ENCODE measurements around the gene BCAS4. TPM values are rescaled to one million over a fixed set of nuclear protein-coding genes. Genes with fewer than 3 reads are reported as not detected.
"Not testable (repeated sequence)": the region's sequence is repeated elsewhere in the genome, so short reads cannot be mapped to it uniquely, and the experiment has no call there.

BCAS4 gene
- total and polyA plus RNA-seq, 4 donors, result 4.3 to 5.7 (median 5.0) TPM

GRCh38 chr20:50762045-50762422 lies 32.8 kb upstream of the BCAS4 start:
- WGBS, 2 donors, result 57 to 76% methylated on average over 6 of the region's 6 CpGs
- H3K9me3 ChIP-seq (ENCODE audit: control insufficient read depth in 4 of 4, insufficient read depth in 3 of 4, low read length in 3 of 4), result no peaks in the 10 kb centered on the region
- H3K27me3 ChIP-seq (ENCODE audit: control insufficient read depth in 3 of 3, insufficient read depth in 3 of 3, low read length in 2 of 3), result no peaks in the 10 kb centered on the region
- peak overlapping the region in 1 of 2 donors; percentile 62 for H3K9ac ChIP-seq (ENCODE audit: insufficient read depth in 1 of 2, low read length in 2 of 2)
- H3K4me3 ChIP-seq, result no peak overlapping the region
- H3K4me1 ChIP-seq (ENCODE audit: control insufficient read depth in 5 of 5, insufficient read depth in 5 of 5, low read length in 5 of 5), result peaks cover 2 to 14% (median 6%) of the 10 kb centered on the region in 5 donors
- peak overlapping the region in 1 of 2 donors; percentile 88 for H3K27ac ChIP-seq (ENCODE audit: low read depth in 1 of 2, low read length in 1 of 2)
- no peak for DNase-seq
- no peak for TF ChIP-seq CTCF (IDR thresholded peaks at IDR 0.05; ENCODE audit: control extremely low read depth, extremely low read depth)
- no peaks in the 10 kb centered on the region for H3K36me3 ChIP-seq (ENCODE audit: control insufficient read depth in 4 of 4, insufficient read depth in 4 of 4, low read length in 4 of 4)
- ATAC-seq (ENCODE audit: insufficient read depth, low FRiP score), result peak; percentile 16

GRCh38 chr20:50762435-50763220 lies 32.2 kb upstream of the BCAS4 start:
- H3K9me3 ChIP-seq (ENCODE audit: control insufficient read depth in 4 of 4, insufficient read depth in 3 of 4, low read length in 3 of 4), result no peaks in the 10 kb centered on the region
- ATAC-seq (ENCODE audit: insufficient read depth, low FRiP score) (peak; percentile 7), DNase-seq (peak; percentile 59 to 63 (median 61))
- no peak for TF ChIP-seq CTCF (IDR thresholded peaks at IDR 0.05; ENCODE audit: control extremely low read depth, extremely low read depth)
- peak overlapping the region; percentile 2 to 88 for H3K27ac ChIP-seq (ENCODE audit: low read depth in 1 of 2, low read length in 1 of 2)
- H3K9ac ChIP-seq (ENCODE audit: insufficient read depth in 1 of 2, low read length in 2 of 2), result peak overlapping the region in 1 of 2 donors; percentile 16
- 53 to 85% methylated on average over 12 of the region's 12 CpGs for WGBS, 2 donors
- H3K27me3 ChIP-seq (ENCODE audit: control insufficient read depth in 3 of 3, insufficient read depth in 3 of 3, low read length in 2 of 3), result no peaks in the 10 kb centered on the region
- no peak overlapping the region for H3K4me3 ChIP-seq
- H3K36me3 ChIP-seq (ENCODE audit: control insufficient read depth in 4 of 4, insufficient read depth in 4 of 4, low read length in 4 of 4), result no peaks in the 10 kb centered on the region
- H3K4me1 ChIP-seq (ENCODE audit: control insufficient read depth in 5 of 5, insufficient read depth in 5 of 5, low read length in 5 of 5), result peaks cover 2 to 14% (median 6%) of the 10 kb centered on the region in 5 donors

GRCh38 chr20:50763550-50764458 lies 31.1 kb upstream of the BCAS4 start:
- peak in 2 of 3 donors; percentile 21 to 35 for DNase-seq
- H3K27ac ChIP-seq (ENCODE audit: low read depth in 1 of 2, low read length in 1 of 2), result peak overlapping the region in 1 of 2 donors; percentile 63
- ATAC-seq (ENCODE audit: insufficient read depth, low FRiP score); H3K36me3 ChIP-seq (ENCODE audit: control insufficient read depth in 4 of 4, insufficient read depth in 4 of 4, low read length in 4 of 4); H3K9me3 ChIP-seq (ENCODE audit: control insufficient read depth in 4 of 4, insufficient read depth in 3 of 4, low read length in 3 of 4); H3K9ac ChIP-seq (ENCODE audit: insufficient read depth in 1 of 2, low read length in 2 of 2); H3K4me3 ChIP-seq; H3K27me3 ChIP-seq (ENCODE audit: control insufficient read depth in 3 of 3, insufficient read depth in 3 of 3, low read length in 2 of 3): not testable (repeated sequence)
- WGBS, 2 donors, result 85 to 87% methylated on average over 18 to 20 of the region's 20 CpGs
- peaks cover 2 to 14% (median 6%) of the 10 kb centered on the region in 5 donors for H3K4me1 ChIP-seq (ENCODE audit: control insufficient read depth in 5 of 5, insufficient read depth in 5 of 5, low read length in 5 of 5)

GRCh38 chr20:50765251-50765650 lies 29.6 kb upstream of the BCAS4 start:
- not testable (repeated sequence) for H3K36me3 ChIP-seq (ENCODE audit: control insufficient read depth in 4 of 4, insufficient read depth in 4 of 4, low read length in 4 of 4); DNase-seq; ATAC-seq (ENCODE audit: insufficient read depth, low FRiP score); H3K9ac ChIP-seq (ENCODE audit: insufficient read depth in 1 of 2, low read length in 2 of 2); H3K27me3 ChIP-seq (ENCODE audit: control insufficient read depth in 3 of 3, insufficient read depth in 3 of 3, low read length in 2 of 3); H3K9me3 ChIP-seq (ENCODE audit: control insufficient read depth in 4 of 4, insufficient read depth in 3 of 4, low read length in 3 of 4); H3K4me3 ChIP-seq; H3K27ac ChIP-seq (ENCODE audit: low read depth in 1 of 2, low read length in 1 of 2)
- H3K4me1 ChIP-seq (ENCODE audit: control insufficient read depth in 5 of 5, insufficient read depth in 5 of 5, low read length in 5 of 5), result peaks cover 2 to 14% (median 6%) of the 10 kb centered on the region in 5 donors
- WGBS, 2 donors, result 86 to 90% methylated on average over 10 of the region's 10 CpGs
